Muscle of leg (tissue), 11 donors: ENCODE data around the gene PIGU. TPM values are rescaled to one million over a fixed set of nuclear protein-coding genes. Genes with fewer than 3 reads are reported as not detected.
"Not testable (repeated sequence)": the region's sequence is repeated elsewhere in the genome, so short reads cannot be mapped to it uniquely, and the experiment has no call there.

ENCODE experiments used
- DNase-seq: peaks from one replicate; pipeline ENCODE4 v3.0.0; 2013
- H3K27ac ChIP-seq: one replicate; pipeline ENCODE4 v1.5.1; 2013; ENCODE audit warnings: mild to moderate bottlenecking, low read length, control low read depth
- H3K27me3 ChIP-seq: one replicate; pipeline ENCODE4 v1.6.1; 2013; ENCODE audit warnings: low read length; ENCODE audit not compliant: control insufficient read depth, insufficient read depth
- H3K36me3 ChIP-seq: one replicate; pipeline ENCODE4 v1.6.1; 2013; ENCODE audit warnings: low read length; ENCODE audit not compliant: control insufficient read depth, insufficient read depth
- H3K4me1 ChIP-seq: one replicate; pipeline ENCODE4 v1.6.1; 2013; ENCODE audit warnings: low read length; ENCODE audit not compliant: control insufficient read depth, insufficient read depth
- H3K4me3 ChIP-seq: one replicate; pipeline ENCODE4 v1.5.1; 2013; ENCODE audit warnings: low read length, control low read depth
- H3K9me3 ChIP-seq: replicated peaks from 2 replicates; pipeline ENCODE4 v1.6.1; 2013; ENCODE audit warnings: low read depth, low read length; ENCODE audit not compliant: control insufficient read depth
- WGBS: methylation state at CpG from one replicate; pipeline ENCODE4 v1.1.5; 2013; ENCODE audit warnings: missing lambda C conversion rate; ENCODE audit not compliant: insufficient coverage; 5-methylcytosine and 5-hydroxymethylcytosine counted together
- polyA plus RNA-seq, 8 donors: library from polyadenylated mRNA; unstranded; fragments of 120-200 nt; gene quantifications; one replicate each; pipeline versions ENCODE4 v1.2.1 to v1.2.3, GENCODE V29; 2013; ENCODE audit warnings: inconsistent platforms in 1 of 8, low replicate concordance in 1 of 8; ENCODE audit not compliant: insufficient read length in 8 of 8, insufficient read depth in 1 of 8
- total RNA-seq: library from RNA; stranded (reverse); fragments of 120-200 nt; gene quantifications from one replicate; pipeline ENCODE4 v1.2.4, GENCODE V29; 2013

PIGU gene
- total and polyA plus RNA-seq, 9 donors: 13.1 to 26.8 (median 23.8) TPM

DNA sequence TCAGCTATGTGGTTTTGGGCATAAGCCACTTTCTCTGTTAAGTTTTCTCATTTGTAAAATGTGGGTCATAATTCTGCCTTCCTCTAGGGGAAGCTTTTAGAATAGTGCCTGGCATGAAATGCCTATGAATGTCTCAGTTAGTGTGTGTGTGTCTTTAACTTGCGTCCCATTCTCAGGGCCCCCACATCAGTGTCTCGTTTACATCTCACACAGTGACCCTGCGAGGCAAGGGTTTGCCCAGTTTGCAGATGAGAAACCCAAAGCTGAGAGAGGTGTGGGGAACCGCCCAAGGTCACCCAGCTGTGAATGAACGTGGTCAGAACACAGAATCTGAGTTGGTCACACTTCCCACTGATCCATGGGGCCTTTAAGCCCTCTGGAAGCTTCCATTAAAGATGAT, 146.6 kb downstream of the PIGU start:
- Histone ChIP-seq H3K27me3 (no peaks in the 10 kb centered on the region), H3K4me1 (peaks cover 23% of the 10 kb centered on the region), H3K36me3 (peaks cover 73% of the 10 kb centered on the region), H3K27ac (no peak overlapping the region), H3K9me3 (no peaks in the 10 kb centered on the region), H3K4me3 (no peak overlapping the region)
- no peak for DNase-seq
- WGBS: 100% methylated on average over 2 of the region's 5 CpGs

DNA sequence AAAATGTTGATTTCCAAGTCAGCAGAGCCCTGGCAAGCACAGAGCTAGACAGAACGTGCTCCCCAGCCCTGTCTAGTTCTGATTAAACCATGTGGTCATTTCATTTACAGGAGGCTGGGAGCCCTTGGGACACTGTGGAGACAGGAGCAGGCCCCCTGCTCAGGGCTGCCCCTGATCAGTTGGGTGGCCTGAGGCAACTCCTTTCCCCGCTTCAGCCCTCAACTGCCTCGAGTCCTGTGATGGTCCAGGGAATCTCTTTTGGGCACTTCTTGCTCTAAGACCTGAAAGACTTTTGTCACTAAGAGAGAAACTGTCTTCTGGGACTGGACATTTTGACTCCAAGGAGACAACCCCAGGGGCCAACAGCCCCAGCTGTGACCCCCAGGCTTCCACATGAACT, 147.2 kb downstream of the PIGU start:
- no peaks in the 10 kb centered on the region for H3K27me3 ChIP-seq
- H3K9me3 ChIP-seq: no peaks in the 10 kb centered on the region
- 74% methylated on average over 3 of the region's 3 CpGs for WGBS
- no peak overlapping the region for H3K27ac ChIP-seq
- H3K4me3 ChIP-seq: no peak overlapping the region
- H3K4me1 ChIP-seq: peaks cover 28% of the 10 kb centered on the region
- DNase-seq: no peak
- H3K36me3 ChIP-seq: peaks cover 73% of the 10 kb centered on the region

DNA sequence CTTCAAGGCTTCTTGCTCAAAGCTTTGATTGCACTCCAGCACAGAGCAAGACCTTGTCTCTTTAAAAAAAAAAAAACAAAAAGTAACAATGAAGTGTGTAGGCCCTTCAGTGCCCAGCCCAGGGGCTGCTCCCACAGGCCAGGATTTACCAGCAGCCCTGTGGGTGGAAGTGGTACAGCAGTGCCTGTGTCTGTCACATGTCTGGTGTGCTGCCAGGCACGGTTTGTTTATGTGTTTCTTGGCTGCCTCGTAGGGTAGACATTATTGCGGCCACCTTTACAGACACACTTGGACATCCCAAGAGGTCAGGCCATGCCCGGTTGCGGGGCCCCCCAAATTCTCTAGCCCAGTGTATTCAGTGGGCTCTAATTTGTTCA, 148.0 kb downstream of the PIGU start:
- Histone ChIP-seq H3K4me1 (peaks cover 31% of the 10 kb centered on the region), H3K9me3 (no peaks in the 10 kb centered on the region), H3K27me3 (no peaks in the 10 kb centered on the region), H3K36me3 (peaks cover 66% of the 10 kb centered on the region), H3K27ac (no peak overlapping the region), H3K4me3 (no peak overlapping the region)
- WGBS: no CpG with 5 or more reads among the region's 5 CpGs
- DNase-seq: no peak

DNA sequence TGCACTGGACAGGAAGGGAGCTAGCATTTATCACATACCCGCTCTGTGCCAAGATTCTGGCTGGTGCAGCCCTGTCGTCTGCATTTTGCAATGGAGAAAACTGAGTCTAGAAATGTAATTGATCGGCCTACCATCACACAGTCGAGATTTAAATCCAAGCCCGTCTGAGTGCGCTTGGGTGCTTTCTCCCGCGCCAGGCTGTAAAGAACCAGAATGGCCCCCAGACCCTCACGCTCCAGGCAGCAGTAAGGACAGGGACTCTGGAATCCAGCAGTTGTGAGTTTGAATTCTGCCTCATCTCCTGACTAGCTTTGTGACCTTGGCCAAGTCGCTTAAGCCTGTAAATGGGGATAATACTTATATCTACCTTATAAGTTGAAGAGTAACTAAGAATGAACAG, 149.9 kb downstream of the PIGU start:
- H3K4me1 ChIP-seq: peaks cover 31% of the 10 kb centered on the region
- WGBS: 94% methylated on average over 9 of the region's 10 CpGs
- H3K27ac ChIP-seq: no peak overlapping the region
- DNase-seq: no peak
- no peaks in the 10 kb centered on the region for H3K9me3 ChIP-seq
- no peaks in the 10 kb centered on the region for H3K27me3 ChIP-seq
- no peak overlapping the region for H3K4me3 ChIP-seq
- H3K36me3 ChIP-seq: peaks cover 65% of the 10 kb centered on the region

DNA sequence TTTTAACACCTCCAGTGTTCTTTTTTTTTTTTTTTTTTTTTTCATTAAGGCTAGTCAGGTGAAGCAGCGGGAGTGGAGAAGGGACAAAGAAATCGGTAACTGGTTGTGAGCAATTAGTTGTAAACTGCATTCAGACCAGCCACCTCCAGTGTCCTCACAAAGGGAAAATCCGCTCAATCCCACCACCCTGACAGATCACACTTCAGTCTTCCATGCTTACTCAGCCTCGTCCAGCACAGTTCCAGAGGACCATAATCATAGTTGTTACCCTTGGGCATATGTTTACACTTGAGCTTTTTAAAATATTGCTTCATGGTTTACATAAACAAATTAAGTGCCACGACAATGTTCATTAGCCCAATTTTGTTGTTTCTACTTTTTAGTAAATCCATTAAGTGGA, 150.4 kb downstream of the PIGU start:
- no CpG with 5 or more reads among the region's 5 CpGs for WGBS
- no peak overlapping the region for H3K4me3 ChIP-seq
- DNase-seq: no peak
- H3K4me1 ChIP-seq: peaks cover 27% of the 10 kb centered on the region
- H3K36me3 ChIP-seq: peaks cover 62% of the 10 kb centered on the region
- no peaks in the 10 kb centered on the region for H3K27me3 ChIP-seq
- peak overlapping the region; percentile 48 for H3K27ac ChIP-seq
- H3K9me3 ChIP-seq: no peaks in the 10 kb centered on the region

DNA sequence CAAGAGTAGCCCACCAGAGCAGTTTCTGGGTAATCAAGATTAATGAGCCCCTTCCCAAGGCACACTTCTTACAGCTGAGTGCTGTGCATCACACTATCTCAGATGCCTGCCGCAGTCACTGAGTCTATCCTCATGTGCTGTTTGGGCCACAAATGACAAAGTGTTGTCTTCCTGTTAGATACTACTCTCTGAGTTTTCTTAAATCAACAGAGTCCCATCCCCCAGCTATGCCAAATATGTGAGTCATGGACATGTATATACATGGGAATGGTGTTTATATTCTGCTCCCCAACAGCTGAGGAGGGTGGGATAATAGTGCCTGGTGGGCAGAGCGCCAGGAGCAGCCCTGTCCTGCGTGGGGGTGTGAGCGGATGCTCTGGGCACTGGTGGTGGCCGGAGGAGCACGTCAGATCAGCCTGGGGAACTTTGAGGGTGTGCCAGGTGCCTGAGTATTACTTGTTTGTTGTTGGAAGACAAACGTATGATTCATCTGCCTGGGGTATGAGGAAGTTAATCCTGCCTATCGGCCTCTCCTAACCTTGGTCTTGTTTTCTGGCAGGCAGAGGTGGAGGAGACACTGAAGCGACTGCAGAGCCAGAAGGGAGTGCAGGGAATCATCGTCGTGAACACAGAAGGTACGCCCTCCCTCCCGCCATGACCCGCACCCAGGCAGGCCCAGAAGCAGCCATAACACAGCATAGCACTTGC, 151.0 kb downstream of the PIGU start:
- Histone ChIP-seq H3K9me3 (no peaks in the 10 kb centered on the region), H3K4me3 (no peak overlapping the region), H3K36me3 (peaks cover 57% of the 10 kb centered on the region), H3K4me1 (peaks cover 27% of the 10 kb centered on the region), H3K27me3 (no peaks in the 10 kb centered on the region), H3K27ac (peak overlapping the region; percentile 64)
- peak; percentile 63 for DNase-seq
- 76% methylated on average over 7 of the region's 14 CpGs for WGBS

DNA sequence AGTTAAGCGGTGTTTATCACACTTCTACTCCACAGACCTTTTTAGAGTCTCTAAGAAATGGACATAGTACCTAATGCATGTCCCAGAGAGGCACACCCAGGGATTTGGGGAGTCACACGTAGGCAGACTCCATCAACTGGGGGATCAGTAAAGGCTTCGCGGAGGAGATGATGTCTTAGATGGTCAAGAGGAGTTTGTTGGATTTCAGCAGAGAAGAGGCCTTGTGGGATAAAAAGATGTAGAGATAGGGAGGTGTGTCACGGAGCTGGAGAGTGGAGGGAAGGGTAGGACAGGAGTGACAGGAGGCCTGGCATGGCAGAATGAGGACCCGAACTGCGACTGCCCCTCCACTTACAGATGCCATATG, 151.6 kb downstream of the PIGU start:
- no peak for DNase-seq
- Histone ChIP-seq H3K36me3 (peaks cover 52% of the 10 kb centered on the region), H3K4me1 (peaks cover 27% of the 10 kb centered on the region), H3K4me3 (no peak overlapping the region), H3K27ac (peak overlapping the region; percentile 64), H3K27me3 (no peaks in the 10 kb centered on the region), H3K9me3 (no peaks in the 10 kb centered on the region)
- WGBS: 91% methylated on average over 5 of the region's 7 CpGs

DNA sequence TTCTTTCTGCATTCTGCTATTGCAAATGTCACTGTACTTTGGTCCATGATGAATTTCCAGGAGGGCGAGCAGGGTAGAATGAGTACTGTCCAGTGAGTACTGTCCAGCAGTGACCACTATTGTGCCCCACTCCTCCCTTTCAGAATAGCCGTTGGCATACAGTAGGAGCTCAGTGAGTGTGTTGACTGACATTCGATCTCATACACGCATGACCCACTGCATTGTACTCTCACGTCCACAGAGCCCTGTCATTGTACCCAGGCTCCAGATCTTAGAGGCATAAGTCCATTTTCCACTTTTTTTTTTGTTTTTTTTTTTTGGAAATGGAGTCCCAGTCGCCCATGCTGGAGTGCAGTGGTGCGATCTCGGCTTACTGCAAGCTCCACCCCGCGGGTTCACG, 152.5 kb downstream of the PIGU start:
- Histone ChIP-seq H3K9me3 (no peaks in the 10 kb centered on the region), H3K4me1 (peaks cover 27% of the 10 kb centered on the region), H3K27ac (no peak overlapping the region), H3K27me3 (no peaks in the 10 kb centered on the region), H3K36me3 (peaks cover 43% of the 10 kb centered on the region), H3K4me3 (no peak overlapping the region)
- DNase-seq: no peak
- WGBS: 94% methylated on average over 6 of the region's 11 CpGs

DNA sequence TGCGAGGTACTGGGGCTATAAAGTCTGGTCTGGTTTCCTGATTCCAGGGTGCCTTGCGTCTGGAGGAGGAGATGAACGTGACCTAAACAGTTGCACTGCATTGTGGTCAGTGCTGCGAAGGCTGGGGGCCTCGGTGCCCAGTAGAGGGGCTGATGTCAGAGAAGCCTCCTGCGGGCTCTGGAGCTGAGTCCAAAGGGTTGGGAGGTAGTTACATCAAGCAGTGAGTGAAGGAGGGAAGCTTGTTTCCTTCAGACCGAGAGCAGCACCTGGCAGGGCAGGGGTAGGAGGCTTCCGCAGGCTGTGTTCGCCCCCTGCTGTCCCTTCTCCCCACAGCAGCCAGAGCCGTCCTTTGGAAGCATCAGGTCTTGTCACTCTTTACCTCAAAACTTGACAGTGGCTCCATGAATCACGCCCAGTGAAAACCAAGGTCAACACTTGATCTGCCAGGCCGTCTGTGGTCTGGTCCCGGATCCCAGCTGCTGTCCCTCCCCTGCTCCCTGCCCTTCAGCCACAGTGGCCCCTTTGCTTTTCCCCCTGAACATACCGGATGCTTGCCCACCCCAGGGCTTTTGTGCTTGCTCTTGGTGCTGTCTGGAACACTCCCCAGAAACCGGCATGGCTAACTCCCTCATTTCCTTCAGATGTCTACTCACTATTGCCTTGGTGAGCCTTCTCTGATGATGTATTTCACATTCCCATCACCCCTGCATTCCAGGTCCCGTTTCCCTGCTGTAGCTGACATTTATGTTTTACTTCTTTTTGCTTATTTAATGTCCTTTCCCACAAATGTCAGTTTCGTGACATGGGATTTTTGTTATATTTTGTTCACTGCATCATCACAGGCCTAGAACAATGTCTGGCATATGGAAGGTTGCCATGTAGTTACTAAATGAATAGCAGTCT, 153.7 kb downstream of the PIGU start:
- 44% methylated on average over 13 of the region's 17 CpGs for WGBS

DNA sequence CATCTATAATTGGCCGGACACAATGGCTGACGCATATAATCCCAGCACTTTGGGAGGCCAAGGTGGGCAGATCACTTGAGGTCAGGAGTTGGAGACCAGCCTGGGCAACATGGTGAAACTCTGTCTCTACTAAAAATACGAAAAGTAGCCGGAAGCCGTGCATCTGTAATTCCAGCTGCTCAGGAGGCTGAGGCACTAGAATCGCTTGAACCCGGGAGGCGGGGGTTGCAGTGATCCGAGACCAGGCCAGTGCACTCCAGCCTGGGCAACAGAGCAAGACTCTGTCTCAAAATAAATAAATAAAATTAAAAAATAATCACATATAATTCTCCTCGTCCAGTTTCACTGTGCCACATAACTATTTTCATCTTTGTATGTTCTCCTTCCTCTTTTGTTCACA, 157.1 kb downstream of the PIGU start:
- not testable (repeated sequence) for DNase-seq, H3K9me3 ChIP-seq, H3K27ac ChIP-seq, H3K36me3 ChIP-seq, H3K27me3 ChIP-seq, H3K4me3 ChIP-seq
- H3K4me1 ChIP-seq: peaks cover 21% of the 10 kb centered on the region
- 91% methylated on average over 6 of the region's 10 CpGs for WGBS

More for the DNA sequence above, 153.7 kb downstream of the PIGU start:
- H3K27me3 ChIP-seq: no peaks in the 10 kb centered on the region
- peak; percentile 31 for DNase-seq
- no peaks in the 10 kb centered on the region for H3K9me3 ChIP-seq
- peaks cover 32% of the 10 kb centered on the region for H3K36me3 ChIP-seq
- H3K4me1 ChIP-seq: peaks cover 27% of the 10 kb centered on the region
- H3K27ac ChIP-seq: no peak overlapping the region
- H3K4me3 ChIP-seq: no peak overlapping the region
